Kidney tubule cell (primary cell): ENCODE measurements around the gene GPR68.
"Not testable (repeated sequence)": the region's sequence is repeated elsewhere in the genome, so short reads cannot be mapped to it uniquely, and the experiment has no call there.

Experiments
- DNase-seq: peaks from one replicate; pipeline ENCODE4 v3.0.0-alpha.2; 2018; ENCODE audit warnings: low spot score

GPR68 gene

GRCh38 chr14:91190853-91191252 lies 53.7 kb downstream of the GPR68 start:
- no peak for DNase-seq

- no peak for DNase-seq
These were observed 57.2 kb downstream of the GPR68 start for GRCh38 chr14:91187271-91187670.

- peak; percentile 43 for DNase-seq
These were observed 57.9 kb downstream of the GPR68 start for GRCh38 chr14:91186515-91187066.

- no peak for DNase-seq
These were observed 58.8 kb downstream of the GPR68 start for GRCh38 chr14:91185721-91186120.

- DNase-seq = no peak
These were observed 59.9 kb downstream of the GPR68 start for GRCh38 chr14:91184559-91184958.

GRCh38 chr14:91182753-91183152 lies 61.8 kb downstream of the GPR68 start:
- DNase-seq = not testable (repeated sequence)
